T47D (cell line): ENCODE results near the gene NSUN4.

Source experiments
- DNase-seq, 2 experiments: peaks; one replicate each; pipeline versions ENCODE4 v3.0.0 to v3.0.0-alpha.2; 2011 to 2012; ENCODE audit warnings: low read depth in 1 of 2, low spot score in 1 of 2
- JUND ChIP-seq: IDR thresholded peaks from 2 replicates; pipeline ENCODE4 v1.6.1; 2012; ENCODE audit warnings: low read depth
- in situ Hi-C: cut with HindIII; loops from 2 replicates; pipeline ENCODE4 v1.10.0; 2016; ENCODE audit warnings: low sequenced_read_pairs, low pct_unique_long_range_greater_than_20kb

The NSUN4 gene

GRCh38 chr1:46394108-46394871, 53.7 kb downstream of the NSUN4 start, which contains the start of gene FAAH:
TSS of gene FAAH (plus strand) at chr1:46394317. CDS start at chr1:46394349, 32 bp downstream.
- no peak for TF ChIP-seq JUND
- peak; percentile 72 to 79 for DNase-seq
- in situ Hi-C loops, result no loop called here

DNA sequence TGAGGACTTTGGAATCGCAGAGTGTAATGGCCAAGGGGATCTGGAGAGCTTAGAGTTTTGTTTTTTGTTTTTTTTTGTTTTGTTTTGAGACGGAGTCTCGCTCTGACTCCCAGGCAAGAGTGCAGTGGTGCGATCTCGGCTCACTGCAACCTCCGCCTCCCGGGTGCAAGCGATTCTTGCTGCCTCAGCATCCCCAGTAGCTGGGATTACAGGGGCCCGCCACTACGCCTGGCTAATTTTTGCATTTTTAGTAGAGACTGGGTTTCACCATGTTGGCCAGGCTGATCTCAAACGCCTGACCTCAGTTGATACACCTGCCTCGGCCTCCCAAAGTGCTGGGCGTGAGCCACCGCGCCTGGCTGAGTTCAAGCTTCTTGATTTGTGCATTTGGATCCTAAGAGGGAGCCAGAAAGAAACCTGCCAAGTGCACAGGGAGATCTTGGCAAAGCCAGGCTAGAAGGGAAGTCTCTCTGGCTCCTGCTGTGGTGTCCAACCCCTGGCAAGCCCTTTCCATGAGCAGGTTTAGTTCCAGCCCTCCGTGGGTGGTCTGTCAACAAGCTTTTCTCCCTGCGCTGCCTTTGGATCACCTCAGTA, 54.4 kb downstream of the NSUN4 start:
- DNase-seq, result no peak
- TF ChIP-seq JUND, result no peak
- in situ Hi-C loops, result no loop called here

- in situ Hi-C loops, result no loop called here
- peak in 1 of 2 experiments; percentile 15 for DNase-seq
- TF ChIP-seq JUND, result no peak
Observed at GRCh38 chr1:46396441-46397398, 56.1 kb downstream of the NSUN4 start.

- in situ Hi-C loops, result no loop called here
- DNase-seq, result no peak
- TF ChIP-seq JUND, result no peak
Observed at GRCh38 chr1:46399307-46399706, 58.7 kb downstream of the NSUN4 start.

- DNase-seq, result no peak
- TF ChIP-seq JUND, result no peak
- in situ Hi-C loops, result no loop called here
Observed at GRCh38 chr1:46400421-46400820, 59.8 kb downstream of the NSUN4 start.

DNA sequence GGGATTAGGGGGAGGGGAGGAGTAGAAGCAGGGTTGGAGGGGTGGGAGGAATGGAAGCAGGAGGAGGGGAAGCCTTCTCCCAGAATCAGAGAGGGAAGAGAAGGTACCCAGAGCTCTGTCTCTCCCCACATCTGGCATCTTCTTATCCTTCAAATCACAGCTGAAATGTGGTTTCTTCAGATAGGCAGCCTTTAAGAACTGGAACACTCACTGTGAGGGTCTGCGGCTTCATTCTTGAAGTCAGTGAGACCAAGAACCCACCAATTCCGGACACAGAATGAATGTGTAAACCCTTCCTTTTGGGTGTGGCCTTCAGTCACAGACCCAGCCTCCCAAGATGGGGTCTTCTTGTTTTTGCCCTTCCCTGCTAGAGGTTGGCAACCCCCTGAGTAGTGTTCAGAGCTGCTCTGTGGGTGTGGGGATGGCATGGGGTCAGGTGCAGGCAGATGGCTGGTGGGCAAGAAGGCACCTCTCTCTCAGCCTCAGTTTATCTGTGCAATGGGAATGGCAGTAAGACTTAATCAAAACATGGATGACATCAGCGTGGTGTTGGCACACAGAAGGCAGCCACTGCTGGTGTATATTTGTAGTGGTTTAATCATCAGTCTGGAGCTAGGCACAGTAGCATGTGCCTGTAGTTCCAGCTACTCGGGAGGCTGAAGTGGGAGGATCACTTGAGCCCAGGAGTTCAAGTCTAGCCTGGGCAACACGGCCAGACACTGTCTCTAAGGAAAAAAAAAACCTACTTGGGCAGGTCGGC, 60.7 kb downstream of the NSUN4 start:
- in situ Hi-C loops, result no loop called here
- no peak for DNase-seq
- no peak for TF ChIP-seq JUND

GRCh38 chr1:46401964-46402626, 61.5 kb downstream of the NSUN4 start:
- in situ Hi-C loops, result no loop called here
- DNase-seq, result peak; percentile 47 to 83
- 0 out of 2 replicates have a peak, but pooled peaks have one; percentile 18 for TF ChIP-seq JUND

GRCh38 chr1:46403916-46404315, 63.3 kb downstream of the NSUN4 start:
- in situ Hi-C loops, result no loop called here
- no peak for DNase-seq

DNA sequence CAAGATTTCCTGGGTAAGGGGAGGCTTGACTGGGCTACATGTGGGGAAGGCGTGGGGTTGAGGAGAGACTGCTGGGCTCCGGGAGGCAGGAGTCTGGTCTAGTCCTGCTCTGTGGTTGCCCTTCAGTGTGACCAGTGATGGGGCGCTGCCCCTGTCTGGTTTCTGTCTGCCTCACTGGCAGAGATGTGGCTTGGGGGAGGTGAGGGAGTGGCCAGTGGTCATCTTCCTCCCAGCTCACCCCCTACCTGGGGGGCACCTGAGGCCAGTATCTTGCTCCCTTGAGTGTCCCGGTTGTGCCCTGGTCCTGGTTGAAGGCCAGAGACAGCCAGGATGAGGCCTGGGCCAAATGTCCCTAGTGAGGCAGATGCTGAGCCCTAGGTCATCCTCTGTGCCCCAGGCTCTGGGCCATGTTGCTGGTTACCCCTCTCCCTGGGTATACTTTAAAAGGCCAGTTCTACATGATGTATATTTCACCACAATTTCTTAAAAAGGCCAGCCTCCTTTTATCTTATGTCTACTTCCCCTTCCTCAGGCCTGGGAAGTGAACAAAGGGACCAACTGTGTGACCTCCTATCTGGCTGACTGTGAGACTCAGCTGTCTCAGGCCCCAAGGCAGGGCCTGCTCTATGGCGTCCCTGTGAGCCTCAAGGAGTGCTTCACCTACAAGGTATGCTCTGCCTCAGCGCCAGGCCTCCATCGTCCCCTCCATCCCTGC, 64.0 kb downstream of the NSUN4 start:
- TF ChIP-seq JUND, result no peak
- in situ Hi-C loops, result no loop called here
- no peak for DNase-seq

More at GRCh38 chr1:46403916-46404315, 63.3 kb downstream of the NSUN4 start:
- no peak for TF ChIP-seq JUND

GRCh38 chr1:46405197-46405555, 64.6 kb downstream of the NSUN4 start:
- DNase-seq, result no peak
- in situ Hi-C loops, result no loop called here

DNA sequence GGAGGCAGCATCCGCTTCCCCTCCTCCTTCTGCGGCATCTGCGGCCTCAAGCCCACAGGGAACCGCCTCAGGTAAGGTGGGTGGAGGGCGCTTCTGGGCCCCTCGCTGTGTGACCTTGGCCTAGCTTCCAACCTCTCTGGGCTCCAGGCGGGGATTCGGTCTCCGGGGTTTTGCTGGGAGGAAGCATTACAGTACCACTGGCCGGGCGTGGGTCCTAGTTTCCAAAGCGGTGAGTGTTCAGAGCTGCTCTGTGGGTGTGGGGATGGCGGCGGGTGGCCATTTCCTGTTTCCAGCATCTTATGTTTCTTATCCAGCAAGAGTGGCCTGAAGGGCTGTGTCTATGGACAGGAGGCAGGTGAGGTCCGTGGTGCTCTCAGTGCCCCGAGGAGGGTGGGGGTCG, 65.1 kb downstream of the NSUN4 start:
- in situ Hi-C loops, result no loop called here
- TF ChIP-seq JUND, result no peak
- no peak for DNase-seq

More at GRCh38 chr1:46405197-46405555, 64.6 kb downstream of the NSUN4 start:
- no peak for TF ChIP-seq JUND
